Osteoblast (primary cell): Measurements from ENCODE around the gene DNAJC5G. TPM values are rescaled to one million over a fixed set of nuclear protein-coding genes. Genes with fewer than 3 reads are reported as not detected.

Source experiments
- DNase-seq: peaks from one replicate; pipeline ENCODE4 v3.0.0; 2011; ENCODE audit warnings: low spot score, mixed read lengths; ENCODE audit not compliant: insufficient read length; ENCODE audit errors: missing footprints
- H2AFZ ChIP-seq: 2 replicates; pipeline ENCODE4 v1.6.0; 2011; ENCODE audit warnings: mild to moderate bottlenecking, low read length
- H3K27ac ChIP-seq: 2 replicates; pipeline ENCODE4 v1.5.1; 2011; ENCODE audit warnings: mild to moderate bottlenecking, low read depth, low read length, moderate library complexity
- H3K27me3 ChIP-seq: 2 replicates; pipeline ENCODE4 v1.6.0; 2012; ENCODE audit warnings: mild to moderate bottlenecking, control low read depth, inconsistent platforms, low read length, moderate library complexity; ENCODE audit not compliant: insufficient read depth
- H3K36me3 ChIP-seq: 2 replicates; pipeline ENCODE4 v1.5.1; 2011; ENCODE audit warnings: mild to moderate bottlenecking, low read length, control low read depth, moderate library complexity; ENCODE audit not compliant: insufficient read depth
- H3K4me1 ChIP-seq: 2 replicates; pipeline ENCODE4 v1.5.1; 2011; ENCODE audit warnings: mild to moderate bottlenecking, low read length, control low read depth, moderate library complexity; ENCODE audit not compliant: insufficient read depth
- H3K4me2 ChIP-seq: 2 replicates; pipeline ENCODE4 v1.6.0; 2011; ENCODE audit warnings: mild to moderate bottlenecking, low read length; ENCODE audit not compliant: insufficient read depth
- H3K4me3 ChIP-seq: fragments of 200-600 bp; sonication (generic); 3 replicates; pipeline ENCODE4 v1.5.1; 2012; ENCODE audit warnings: mild to moderate bottlenecking, low read length, inconsistent platforms; ENCODE audit not compliant: insufficient read depth
- H3K79me2 ChIP-seq: 2 replicates; pipeline ENCODE4 v1.6.0; 2012; ENCODE audit warnings: mild to moderate bottlenecking, low read length, control low read depth, inconsistent platforms; ENCODE audit not compliant: insufficient read depth
- H3K9me3 ChIP-seq: 2 replicates; pipeline ENCODE4 v1.5.1; 2011; ENCODE audit warnings: low read depth, low read length, control low read depth
- H4K20me1 ChIP-seq: 2 replicates; pipeline ENCODE4 v1.6.0; 2012; ENCODE audit warnings: mild to moderate bottlenecking, low read length, control low read depth; ENCODE audit not compliant: insufficient read depth
- total RNA-seq: library from RNA; depleted of rRNA; stranded (reverse); fragments of >200 nt; gene quantifications from 2 replicates; pipeline ENCODE4 v1.2.3, GENCODE V29; 2012
- TF ChIP-seq, protein P1 (sequence below): IDR thresholded peaks from 2 replicates; pipeline ENCODE4 v1.5.1; 2011; ENCODE audit warnings: mild to moderate bottlenecking, low read depth, low read length, moderate library complexity; ENCODE audit errors: extremely low read depth

The DNAJC5G gene
- total RNA-seq, 1 donor = not detected

DNA sequence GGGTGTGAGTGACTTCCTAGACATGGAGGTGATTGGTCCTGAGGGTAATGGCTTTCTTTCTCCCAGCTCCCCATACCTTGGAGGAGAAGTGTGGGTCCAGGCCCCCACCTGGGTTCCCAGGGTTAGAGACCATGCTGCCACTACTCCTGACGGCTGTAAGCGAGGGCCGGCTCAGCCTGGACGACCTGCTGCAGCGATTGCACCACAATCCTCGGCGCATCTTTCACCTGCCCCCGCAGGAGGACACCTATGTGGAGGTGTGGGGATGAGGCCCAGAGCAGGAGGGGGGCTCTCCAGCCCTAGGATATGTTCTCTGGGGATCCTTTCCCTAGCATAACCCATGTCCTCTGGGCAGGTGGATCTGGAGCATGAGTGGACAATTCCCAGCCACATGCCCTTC lies 36.3 kb upstream of the DNAJC5G start:
- Histone ChIP-seq H3K27ac (no peak overlapping the region), H3K4me1 (no peaks in the 10 kb centered on the region), H3K4me3 (no peak overlapping the region), H3K9me3 (no peaks in the 10 kb centered on the region), H3K27me3 (no peaks in the 10 kb centered on the region), H4K20me1 (peaks cover under 1% of the 10 kb centered on the region), H3K79me2 (no peaks in the 10 kb centered on the region), H2AFZ (no peak overlapping the region), H3K4me2 (no peak overlapping the region), H3K36me3 (peaks cover 93% of the 10 kb centered on the region)
- TF ChIP-seq, protein P1, sequence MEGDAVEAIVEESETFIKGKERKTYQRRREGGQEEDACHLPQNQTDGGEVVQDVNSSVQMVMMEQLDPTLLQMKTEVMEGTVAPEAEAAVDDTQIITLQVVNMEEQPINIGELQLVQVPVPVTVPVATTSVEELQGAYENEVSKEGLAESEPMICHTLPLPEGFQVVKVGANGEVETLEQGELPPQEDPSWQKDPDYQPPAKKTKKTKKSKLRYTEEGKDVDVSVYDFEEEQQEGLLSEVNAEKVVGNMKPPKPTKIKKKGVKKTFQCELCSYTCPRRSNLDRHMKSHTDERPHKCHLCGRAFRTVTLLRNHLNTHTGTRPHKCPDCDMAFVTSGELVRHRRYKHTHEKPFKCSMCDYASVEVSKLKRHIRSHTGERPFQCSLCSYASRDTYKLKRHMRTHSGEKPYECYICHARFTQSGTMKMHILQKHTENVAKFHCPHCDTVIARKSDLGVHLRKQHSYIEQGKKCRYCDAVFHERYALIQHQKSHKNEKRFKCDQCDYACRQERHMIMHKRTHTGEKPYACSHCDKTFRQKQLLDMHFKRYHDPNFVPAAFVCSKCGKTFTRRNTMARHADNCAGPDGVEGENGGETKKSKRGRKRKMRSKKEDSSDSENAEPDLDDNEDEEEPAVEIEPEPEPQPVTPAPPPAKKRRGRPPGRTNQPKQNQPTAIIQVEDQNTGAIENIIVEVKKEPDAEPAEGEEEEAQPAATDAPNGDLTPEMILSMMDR = no peak
- DNase-seq = peak; percentile 22

DNA sequence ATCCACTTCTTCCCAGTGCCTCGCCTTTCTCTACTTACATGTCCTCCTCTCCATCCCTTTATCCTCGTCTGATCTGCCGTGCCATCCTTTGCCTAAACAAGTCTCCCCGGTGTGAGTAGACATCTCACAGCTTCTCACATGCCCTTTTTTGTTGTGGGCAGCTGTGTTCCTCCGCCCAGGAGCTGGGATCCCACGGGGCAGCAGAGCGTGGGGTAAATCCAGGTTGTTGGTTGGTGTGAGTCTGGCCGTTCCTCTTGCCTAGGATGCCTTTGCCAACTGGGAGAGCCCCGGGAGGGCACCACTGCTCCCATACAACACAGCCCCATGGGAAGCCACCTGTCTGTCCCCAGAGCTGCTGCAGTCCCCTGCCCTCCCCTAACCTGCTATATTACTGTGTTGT lies 34.8 kb upstream of the DNAJC5G start:
- no peak overlapping the region for H3K4me3 ChIP-seq
- TF ChIP-seq, protein P1 = no peak
- H2AFZ ChIP-seq = no peak overlapping the region

DNA sequence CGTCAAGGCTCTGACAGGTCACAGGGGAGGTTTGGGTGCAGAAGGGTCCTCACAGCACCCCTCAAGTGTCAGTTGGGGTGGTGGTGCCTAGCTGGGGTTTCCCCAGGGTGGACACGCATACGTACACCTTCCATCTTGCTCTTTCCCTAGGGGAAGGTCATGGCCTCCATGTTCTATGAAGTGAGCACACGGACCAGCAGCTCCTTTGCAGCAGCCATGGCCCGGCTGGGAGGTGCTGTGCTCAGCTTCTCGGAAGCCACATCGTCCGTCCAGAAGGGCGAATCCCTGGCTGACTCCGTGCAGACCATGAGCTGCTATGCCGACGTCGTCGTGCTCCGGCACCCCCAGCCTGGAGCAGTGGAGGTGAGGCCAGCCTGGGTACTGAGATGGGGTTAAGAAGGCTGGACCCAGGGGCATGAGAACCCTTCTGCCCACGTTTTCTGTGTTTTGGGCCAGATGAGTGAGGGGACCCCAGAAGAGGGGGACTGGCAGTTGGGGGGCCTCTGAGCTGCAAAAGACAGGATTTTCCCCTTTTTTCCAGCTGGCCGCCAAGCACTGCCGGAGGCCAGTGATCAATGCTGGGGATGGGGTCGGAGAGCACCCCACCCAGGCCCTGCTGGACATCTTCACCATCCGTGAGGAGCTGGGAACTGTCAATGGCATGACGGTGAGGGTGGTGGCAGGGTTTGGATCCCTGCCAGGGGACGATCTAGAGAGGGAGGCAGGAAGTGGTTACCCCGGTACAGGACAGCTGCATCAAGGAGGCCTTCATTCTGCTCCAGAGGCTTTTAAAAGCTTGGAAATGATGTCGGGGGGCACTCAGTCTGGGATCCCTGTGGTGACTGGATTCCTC lies 33.2 kb upstream of the DNAJC5G start:
- no peak overlapping the region for H3K27ac ChIP-seq
- peak; percentile 72 for DNase-seq

More for the DNA sequence above, 34.8 kb upstream of the DNAJC5G start:
- Histone ChIP-seq H3K27me3 (no peaks in the 10 kb centered on the region), H3K27ac (no peak overlapping the region), H3K9me3 (no peaks in the 10 kb centered on the region), H3K4me1 (no peaks in the 10 kb centered on the region), H3K36me3 (peaks cover 87% of the 10 kb centered on the region), H3K79me2 (no peaks in the 10 kb centered on the region), H4K20me1 (peaks cover 2% of the 10 kb centered on the region), H3K4me2 (no peak overlapping the region)
- peak; percentile 48 for DNase-seq

DNA sequence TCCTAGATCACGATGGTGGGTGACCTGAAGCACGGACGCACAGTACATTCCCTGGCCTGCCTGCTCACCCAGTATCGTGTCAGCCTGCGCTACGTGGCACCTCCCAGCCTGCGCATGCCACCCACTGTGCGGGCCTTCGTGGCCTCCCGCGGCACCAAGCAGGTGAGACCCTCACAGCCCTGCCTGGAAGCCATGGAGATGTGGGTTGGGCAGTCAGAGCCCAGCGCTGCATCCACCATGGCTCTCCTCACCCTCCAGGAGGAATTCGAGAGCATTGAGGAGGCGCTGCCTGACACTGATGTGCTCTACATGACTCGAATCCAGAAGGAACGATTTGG lies 32.6 kb upstream of the DNAJC5G start:
- peaks cover 67% of the 10 kb centered on the region for H3K36me3 ChIP-seq
- no peak overlapping the region for H3K4me3 ChIP-seq
- no peak overlapping the region for H2AFZ ChIP-seq
- H3K79me2 ChIP-seq = no peaks in the 10 kb centered on the region
- H3K4me2 ChIP-seq = no peak overlapping the region
- H4K20me1 ChIP-seq = peaks cover 2% of the 10 kb centered on the region
- DNase-seq = peak; percentile 19
- TF ChIP-seq, protein P1 = no peak
- no peaks in the 10 kb centered on the region for H3K27me3 ChIP-seq
- no peaks in the 10 kb centered on the region for H3K9me3 ChIP-seq
- no peaks in the 10 kb centered on the region for H3K4me1 ChIP-seq
- no peak overlapping the region for H3K27ac ChIP-seq

More for the DNA sequence above, 33.2 kb upstream of the DNAJC5G start:
- TF ChIP-seq, protein P1 = no peak
- Histone ChIP-seq H4K20me1 (peaks cover 2% of the 10 kb centered on the region), H2AFZ (no peak overlapping the region), H3K79me2 (no peaks in the 10 kb centered on the region), H3K36me3 (peaks cover 72% of the 10 kb centered on the region), H3K4me3 (no peak overlapping the region), H3K9me3 (no peaks in the 10 kb centered on the region), H3K4me2 (no peak overlapping the region), H3K4me1 (no peaks in the 10 kb centered on the region), H3K27me3 (no peaks in the 10 kb centered on the region)
